CD1c-positive myeloid dendritic cell (primary cell): ENCODE results near the gene RPS2.

Source experiments
- DNase-seq: peaks from one replicate; pipeline ENCODE4 v3.0.0-alpha.2; 2016; ENCODE audit errors: extremely low spot score

RPS2 gene

GRCh38 chr16:1919327-1919998 lies 45.2 kb downstream of the RPS2 start:
- DNase-seq = no peak

GRCh38 chr16:1918351-1919326 lies 46.0 kb downstream of the RPS2 start, which contains the start of gene HS3ST6:
TSS of gene HS3ST6 (minus strand) at chr16:1918415. CDS start at chr16:1918323, 92 bp downstream.
- DNase-seq = no peak

- no peak for DNase-seq
Observed at GRCh38 chr16:1917665-1918350, 46.8 kb downstream of the RPS2 start.

- no peak for DNase-seq
Observed at GRCh38 chr16:1917056-1917664, 47.5 kb downstream of the RPS2 start.

- no peak for DNase-seq
Observed at GRCh38 chr16:1916640-1916990, 48.0 kb downstream of the RPS2 start.

DNA sequence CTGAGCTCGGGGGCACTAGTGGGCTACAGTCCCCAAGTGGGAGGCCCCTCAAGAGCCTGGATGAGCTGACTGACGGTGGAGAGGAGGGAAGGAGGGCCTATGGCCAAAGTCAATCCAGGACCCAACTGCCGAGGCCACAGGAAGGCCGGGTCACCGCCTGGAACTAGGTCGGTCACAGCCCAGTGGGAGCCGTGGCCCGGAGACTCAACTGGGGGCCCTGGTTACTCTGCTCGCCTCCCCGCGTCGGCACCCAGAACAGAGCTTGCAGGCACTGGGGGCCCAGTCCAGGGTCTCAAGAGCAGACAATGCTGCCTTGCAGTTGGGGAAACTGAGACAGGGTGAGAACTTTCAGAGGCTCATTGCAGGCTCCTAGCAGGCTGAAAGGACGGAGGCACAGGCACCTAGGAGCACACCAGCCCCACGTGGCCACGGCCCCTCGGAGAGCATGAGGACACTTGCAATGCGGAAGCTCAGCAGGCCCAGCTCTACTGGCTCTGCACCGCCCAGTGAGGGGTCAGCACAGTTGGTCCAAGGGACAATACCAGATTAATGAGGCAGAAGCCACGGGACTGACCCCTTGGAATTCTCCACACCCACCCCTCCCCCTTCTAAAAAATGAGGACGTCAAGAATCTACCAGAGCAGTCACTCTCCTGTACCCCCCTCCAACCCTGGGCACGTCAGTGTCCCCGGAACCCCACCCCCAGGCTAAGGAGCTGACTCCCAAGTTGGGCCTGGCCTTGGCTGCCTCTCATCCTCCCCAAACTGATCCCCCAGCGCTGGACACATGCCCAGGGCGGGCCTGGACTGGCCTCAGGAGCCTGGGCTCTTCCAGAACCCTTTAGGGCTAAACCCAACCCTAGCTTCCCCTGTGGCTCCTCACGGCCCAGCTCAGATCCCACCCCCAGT lies 48.6 kb downstream of the RPS2 start:
- no peak for DNase-seq

DNA sequence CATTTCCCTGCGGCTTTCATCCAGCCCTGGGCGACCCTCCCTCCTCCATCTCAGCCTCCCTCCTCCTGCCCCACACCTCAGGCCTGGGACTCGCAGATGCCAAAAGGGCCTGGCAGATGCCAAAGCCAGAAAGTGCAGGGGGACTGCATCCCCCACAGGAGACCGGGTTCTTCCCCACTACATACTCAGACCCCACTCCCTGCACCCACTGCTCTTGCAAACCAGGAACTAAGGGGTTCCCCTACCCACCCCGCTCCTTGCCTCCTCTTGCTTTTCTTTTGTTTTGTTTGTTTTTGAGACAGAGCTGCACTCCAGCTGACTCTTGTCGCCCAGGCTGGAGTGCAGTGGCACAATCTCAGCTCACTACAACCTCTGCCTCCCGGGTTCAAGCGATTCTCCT lies 49.6 kb downstream of the RPS2 start:
- no peak for DNase-seq

GRCh38 chr16:1914084-1914608 lies 50.5 kb downstream of the RPS2 start:
- no peak for DNase-seq

DNA sequence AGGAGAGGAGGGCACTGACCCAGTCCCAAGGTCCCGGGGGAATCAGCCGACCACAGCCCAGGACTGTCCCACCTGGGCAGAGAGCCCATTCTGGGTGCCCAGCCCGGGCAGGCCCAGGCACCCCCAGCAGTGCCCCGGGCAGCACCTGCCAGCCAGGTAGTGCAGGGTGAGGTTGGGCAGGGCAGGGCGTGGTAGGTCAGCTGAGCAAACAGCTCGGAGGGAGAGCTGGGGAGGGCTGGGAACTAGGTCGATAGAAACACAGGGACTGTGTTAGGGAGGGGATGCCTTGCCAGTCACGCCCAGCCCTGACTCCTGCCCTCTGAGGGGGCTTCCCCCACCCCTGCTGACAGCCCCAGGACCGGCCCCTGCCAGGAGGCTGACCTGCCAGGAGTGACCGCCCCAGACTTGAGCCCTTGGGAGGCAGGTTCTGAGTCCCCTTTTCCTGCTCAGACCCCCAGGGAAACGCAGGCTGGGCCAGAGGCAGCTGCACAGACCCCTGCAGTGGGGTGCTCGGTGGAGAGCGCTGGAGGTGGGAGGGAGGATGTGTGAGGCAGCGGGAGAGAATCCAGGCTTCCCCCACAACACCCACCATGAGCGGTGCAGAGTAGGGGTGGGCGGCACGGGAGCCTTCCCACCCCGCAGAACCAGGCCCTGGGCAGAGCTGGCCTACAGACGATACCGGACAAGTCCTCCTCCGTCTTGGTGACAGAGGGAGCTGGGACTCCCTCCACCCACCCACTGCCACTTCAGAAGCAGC lies 51.1 kb downstream of the RPS2 start:
- no peak for DNase-seq

- no peak for DNase-seq
Observed at GRCh38 chr16:1912215-1912543, 52.4 kb downstream of the RPS2 start.
